Measurements from ENCODE around the gene POMT1.
"Not testable (repeated sequence)": the region's sequence is repeated elsewhere in the genome, so short reads cannot be mapped to it uniquely, and the experiment has no call there.

The POMT1 gene

GRCh38 chr9:131528886-131529505 is 26.3 kb downstream of the POMT1 start:
- no peak for DNase-seq

GRCh38 chr9:131529597-131530545 is 27.2 kb downstream of the POMT1 start:
- DNase-seq: no peak

GRCh38 chr9:131530546-131530919 is 27.8 kb downstream of the POMT1 start:
- DNase-seq: no peak

- DNase-seq: peak; percentile 71
Observed at GRCh38 chr9:131530920-131531832, 28.5 kb downstream of the POMT1 start, which contains the start of gene UCK1. Gene UCK1 (minus strand): TSS chr9:131531263. CDS start chr9:131531174, 89 bp downstream.

- DNase-seq: no peak
Observed at GRCh38 chr9:131534721-131535237, 32.1 kb downstream of the POMT1 start.

DNA sequence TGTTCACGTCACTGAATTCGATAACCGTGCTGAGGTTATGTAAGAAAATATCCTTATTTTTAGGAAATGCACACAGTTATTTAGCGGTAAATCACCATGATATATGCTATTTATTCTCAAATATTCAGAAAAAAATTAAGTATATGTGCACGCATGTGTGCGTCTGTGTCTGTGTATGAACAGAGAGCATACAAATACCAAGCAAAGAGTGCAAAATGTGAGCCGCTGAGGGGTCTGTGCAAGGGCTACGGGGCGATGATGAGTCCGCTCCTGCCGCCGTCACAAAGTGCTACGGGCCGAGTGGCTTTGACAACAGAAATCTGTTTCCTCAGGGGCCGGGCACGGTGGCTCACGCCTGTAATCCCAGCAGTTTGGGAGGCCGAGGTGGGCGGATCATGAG is 35.2 kb downstream of the POMT1 start:
- DNase-seq: no peak

DNA sequence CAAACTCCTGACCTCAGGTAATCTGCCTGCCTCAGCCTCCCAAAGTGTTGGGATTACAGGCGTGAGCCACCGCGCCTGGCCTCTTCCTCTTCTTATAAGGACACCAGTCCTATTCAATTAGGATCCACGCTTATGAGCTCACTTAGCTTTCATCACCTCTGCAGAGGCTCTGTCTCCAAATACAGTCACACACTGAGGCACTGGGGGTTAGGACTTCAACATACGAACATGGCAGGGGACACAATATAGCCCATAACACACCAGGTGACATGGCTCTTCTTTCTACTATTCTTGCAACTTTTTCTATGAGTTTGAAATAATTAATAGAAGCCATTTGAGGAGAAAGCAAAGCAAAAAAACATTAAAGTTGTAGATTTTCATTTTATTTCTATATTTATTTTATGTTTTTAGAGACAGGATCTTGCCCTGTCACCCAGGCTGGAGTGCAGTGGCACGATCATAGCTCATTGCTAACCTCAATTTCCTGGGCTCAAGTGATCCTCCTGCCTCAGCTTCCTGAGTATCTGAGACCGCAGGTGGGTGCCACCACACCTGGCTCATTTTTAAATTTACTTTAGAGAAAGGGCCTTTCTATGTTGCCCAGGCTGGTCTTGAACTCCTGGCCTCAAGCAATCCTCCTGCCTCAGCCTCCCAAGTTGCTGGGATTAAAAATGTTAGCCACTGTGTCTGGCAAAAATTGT is 36.7 kb downstream of the POMT1 start:
- DNase-seq: no peak

DNA sequence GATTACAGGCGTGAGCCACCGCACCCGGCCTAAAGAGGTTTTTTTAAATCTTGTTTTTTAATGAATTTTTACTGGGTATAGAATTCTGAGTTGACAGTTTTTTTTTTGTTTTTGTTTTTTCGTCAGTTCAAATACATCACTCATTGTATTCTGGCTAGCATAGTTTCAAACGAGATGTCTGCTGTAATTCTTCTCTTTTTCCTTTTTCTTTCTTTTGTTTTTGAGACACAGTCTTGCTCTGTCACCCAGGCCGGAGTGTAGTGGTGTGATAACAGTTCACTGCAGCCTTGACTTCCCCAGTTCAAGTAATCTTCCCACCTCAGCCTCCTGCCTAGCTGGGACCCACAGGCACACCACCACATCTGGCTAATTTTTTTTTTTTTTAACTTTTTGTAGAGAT is 40.4 kb downstream of the POMT1 start:
- no peak for DNase-seq

- no peak for DNase-seq
Observed at GRCh38 chr9:131545003-131545785, 42.5 kb downstream of the POMT1 start, which contains the start of gene PRRT1B. Gene PRRT1B (plus strand): TSS chr9:131545523. CDS start chr9:131545616, 93 bp downstream.

DNA sequence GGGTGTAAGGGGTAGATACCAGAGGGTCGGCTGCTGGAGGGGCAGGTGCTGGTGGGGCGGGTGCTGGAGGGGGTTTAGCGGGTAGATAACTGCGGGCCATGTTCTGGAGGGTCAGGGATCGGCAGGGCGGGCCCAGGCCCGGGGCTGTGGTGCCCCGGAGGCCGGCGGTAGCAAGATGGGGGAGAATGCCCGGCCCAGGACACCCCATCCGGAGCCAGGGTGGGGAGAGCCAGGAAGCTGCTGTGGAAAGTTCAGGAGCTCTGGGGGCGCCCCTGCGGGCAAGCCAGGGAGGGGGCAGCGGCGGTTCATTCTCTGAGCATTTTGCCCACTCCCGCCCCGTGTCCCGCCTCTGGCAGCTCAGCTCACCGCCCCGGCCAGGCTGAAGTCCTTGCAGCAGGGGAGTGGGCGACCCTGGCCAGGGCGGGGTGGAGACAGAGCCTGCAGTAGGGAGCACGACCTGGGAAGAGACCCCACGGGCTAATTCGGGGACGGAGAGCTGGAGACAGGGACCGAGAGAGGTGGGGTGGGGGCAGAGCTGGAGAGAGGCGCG is 43.1 kb downstream of the POMT1 start:
- no peak for DNase-seq

GRCh38 chr9:131546336-131547084 is 43.8 kb downstream of the POMT1 start:
- no peak for DNase-seq

DNA sequence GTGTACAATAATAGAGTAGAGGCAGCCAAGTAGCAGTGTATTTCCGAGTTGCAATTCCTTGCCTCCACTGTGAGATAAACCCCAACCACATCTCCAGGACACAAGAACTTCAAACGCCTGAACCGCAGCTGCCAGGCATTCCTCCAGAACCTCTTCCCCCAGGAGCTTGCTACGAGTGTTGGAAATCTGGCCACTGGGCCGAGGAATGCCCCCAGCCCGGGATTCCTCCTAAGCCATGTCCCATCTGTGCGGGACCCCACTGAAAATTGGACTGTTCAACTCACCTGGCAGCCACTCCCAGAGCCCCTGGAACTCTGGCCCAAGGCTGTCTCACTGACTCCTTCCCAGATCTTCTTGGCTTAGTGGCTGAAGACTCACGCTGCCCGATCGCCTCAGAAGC is 46.5 kb downstream of the POMT1 start:
- DNase-seq: not testable (repeated sequence)

GRCh38 chr9:131550465-131550864 is 47.7 kb downstream of the POMT1 start:
- DNase-seq: not testable (repeated sequence)

DNA sequence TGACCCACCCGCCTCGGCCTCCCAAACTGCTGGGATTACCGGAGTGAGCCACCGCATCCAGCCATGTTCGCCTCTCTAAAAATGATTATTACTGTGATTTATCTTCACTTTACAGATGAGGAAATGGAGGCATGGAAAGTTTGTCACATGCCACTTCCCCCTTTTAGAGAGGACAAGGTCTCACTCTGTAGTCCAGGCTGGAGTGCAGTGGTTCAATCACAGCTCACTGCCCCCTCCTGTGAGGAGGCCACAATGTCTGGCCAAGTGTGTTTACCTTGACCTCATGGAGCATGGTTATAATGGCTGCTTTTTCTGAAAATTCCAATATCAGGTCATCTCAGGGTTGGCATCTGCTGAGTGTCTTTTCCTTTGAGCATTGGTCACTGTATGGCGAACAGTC is 49.3 kb downstream of the POMT1 start:
- DNase-seq: no peak

DNA sequence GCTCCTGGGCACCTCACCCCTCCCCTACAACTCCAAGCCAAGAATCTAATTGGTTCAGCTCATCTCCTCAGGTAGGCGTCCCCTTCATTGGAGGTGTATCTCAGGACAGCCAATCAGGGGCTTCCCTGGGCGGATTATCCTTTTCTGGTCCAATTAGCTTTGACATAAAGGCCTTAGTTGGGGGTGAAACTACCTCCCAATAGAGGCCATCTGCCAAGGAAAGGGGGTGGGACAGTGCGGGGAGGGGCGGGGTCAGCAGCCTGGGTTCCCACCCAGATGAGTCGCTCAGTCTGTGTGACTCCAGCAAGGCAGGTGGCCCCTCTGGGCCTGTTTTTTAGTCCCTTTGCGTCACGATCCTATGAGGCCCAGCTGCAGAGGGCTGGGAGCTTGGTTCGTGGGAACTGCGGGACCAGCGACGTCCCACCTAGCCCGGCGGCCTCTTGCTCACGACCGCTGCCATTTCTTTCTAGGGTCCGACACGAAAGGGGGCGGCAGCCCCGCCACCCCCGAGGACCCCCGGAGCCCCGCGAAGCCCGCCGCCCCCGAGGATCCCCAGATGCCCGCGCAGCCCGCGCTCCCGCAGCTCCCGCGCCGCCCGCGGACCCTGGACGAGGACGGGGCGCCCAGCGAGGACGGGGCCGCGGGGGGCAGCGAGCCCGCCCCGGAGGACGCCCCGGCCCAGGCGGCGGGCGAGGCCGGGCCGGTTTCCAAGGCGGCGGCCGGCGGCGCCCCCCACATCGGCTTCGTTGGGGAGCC is 51.5 kb downstream of the POMT1 start:
- no peak for DNase-seq

- no peak for DNase-seq
Observed at GRCh38 chr9:131554843-131555351, 52.2 kb downstream of the POMT1 start.

DNA sequence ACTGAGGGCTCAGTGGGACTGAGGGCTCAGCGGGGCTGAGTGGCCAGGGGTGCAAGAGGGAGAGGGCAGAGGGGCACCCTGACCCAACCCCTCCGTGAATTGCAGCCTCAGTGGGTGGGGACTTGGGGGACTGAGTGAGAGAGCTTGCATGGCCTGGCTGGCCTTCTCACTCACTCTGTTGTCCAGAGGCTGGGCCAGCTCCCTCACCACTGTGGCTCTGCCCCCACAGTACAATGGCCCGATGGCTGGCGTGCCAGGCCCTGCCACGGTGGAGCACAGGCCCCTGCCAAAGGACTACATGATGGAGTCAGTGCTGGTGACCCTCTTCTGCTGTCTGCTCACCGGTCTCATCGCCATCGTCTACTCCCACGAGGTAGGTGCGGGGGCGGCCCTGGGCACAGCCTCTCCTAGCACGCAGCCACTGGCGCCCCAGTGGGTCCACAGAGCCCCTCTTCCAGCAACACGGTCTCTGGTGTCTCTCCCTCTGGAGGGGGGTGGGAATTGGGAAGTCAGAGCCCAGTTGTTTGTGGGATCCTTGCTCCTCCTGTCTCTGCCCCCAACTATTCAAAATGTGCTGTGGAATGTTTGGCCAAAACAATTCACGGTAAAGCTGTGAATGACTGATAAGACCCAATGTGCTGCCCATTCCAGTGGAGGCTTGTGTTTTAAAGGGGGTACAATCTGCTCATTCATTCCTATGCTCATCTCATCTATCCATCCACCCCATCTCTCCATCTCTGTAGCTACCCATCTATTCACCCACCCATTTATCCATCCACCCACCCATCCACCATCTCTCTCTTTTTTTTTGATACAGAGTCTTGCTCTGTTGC is 53.3 kb downstream of the POMT1 start:
- DNase-seq: no peak
